ENCODE results near the gene VPS45.

The VPS45 gene

DNA sequence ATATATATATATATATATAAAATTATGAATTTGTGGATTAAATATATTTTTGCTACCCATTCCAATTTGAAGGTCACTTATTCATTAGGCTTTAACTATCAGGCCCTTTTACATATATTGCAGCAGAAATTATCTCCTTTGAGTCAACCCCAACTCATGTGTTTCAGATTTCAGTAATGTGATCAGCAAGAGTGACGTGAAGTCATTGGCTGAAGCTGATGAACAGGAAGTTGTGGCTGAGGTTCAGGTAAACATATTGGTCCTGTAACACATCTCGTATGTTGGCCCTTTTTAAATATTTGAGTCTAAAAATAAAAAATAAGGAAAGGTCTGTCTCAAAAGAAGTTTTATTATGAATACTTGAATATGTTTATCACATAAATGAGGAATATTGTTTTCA, 8.5 kb downstream of the VPS45 start:
- Histone ChIP-seq H3K27me3 (ENCODE audit: insufficient read depth, poor library complexity, severe bottlenecking) (no peaks in the 10 kb centered on the region), H3K4me3 (replicated peaks; ENCODE audit: insufficient read depth, low read length) (no peak overlapping the region), H3K27ac (replicated peaks) (no peak overlapping the region)
- DNase-seq (ENCODE audit: low read depth in 1 of 2, low spot score in 1 of 2): no peak
- TF ChIP-seq, protein P1, sequence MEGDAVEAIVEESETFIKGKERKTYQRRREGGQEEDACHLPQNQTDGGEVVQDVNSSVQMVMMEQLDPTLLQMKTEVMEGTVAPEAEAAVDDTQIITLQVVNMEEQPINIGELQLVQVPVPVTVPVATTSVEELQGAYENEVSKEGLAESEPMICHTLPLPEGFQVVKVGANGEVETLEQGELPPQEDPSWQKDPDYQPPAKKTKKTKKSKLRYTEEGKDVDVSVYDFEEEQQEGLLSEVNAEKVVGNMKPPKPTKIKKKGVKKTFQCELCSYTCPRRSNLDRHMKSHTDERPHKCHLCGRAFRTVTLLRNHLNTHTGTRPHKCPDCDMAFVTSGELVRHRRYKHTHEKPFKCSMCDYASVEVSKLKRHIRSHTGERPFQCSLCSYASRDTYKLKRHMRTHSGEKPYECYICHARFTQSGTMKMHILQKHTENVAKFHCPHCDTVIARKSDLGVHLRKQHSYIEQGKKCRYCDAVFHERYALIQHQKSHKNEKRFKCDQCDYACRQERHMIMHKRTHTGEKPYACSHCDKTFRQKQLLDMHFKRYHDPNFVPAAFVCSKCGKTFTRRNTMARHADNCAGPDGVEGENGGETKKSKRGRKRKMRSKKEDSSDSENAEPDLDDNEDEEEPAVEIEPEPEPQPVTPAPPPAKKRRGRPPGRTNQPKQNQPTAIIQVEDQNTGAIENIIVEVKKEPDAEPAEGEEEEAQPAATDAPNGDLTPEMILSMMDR (IDR thresholded peaks at IDR 0.05; ENCODE audit: insufficient read depth, low read length): no peak
- TF ChIP-seq SPI1 (IDR thresholded peaks at IDR 0.05; ENCODE audit: borderline replicate concordance, low read depth): no peak
- TF ChIP-seq, protein P2, sequence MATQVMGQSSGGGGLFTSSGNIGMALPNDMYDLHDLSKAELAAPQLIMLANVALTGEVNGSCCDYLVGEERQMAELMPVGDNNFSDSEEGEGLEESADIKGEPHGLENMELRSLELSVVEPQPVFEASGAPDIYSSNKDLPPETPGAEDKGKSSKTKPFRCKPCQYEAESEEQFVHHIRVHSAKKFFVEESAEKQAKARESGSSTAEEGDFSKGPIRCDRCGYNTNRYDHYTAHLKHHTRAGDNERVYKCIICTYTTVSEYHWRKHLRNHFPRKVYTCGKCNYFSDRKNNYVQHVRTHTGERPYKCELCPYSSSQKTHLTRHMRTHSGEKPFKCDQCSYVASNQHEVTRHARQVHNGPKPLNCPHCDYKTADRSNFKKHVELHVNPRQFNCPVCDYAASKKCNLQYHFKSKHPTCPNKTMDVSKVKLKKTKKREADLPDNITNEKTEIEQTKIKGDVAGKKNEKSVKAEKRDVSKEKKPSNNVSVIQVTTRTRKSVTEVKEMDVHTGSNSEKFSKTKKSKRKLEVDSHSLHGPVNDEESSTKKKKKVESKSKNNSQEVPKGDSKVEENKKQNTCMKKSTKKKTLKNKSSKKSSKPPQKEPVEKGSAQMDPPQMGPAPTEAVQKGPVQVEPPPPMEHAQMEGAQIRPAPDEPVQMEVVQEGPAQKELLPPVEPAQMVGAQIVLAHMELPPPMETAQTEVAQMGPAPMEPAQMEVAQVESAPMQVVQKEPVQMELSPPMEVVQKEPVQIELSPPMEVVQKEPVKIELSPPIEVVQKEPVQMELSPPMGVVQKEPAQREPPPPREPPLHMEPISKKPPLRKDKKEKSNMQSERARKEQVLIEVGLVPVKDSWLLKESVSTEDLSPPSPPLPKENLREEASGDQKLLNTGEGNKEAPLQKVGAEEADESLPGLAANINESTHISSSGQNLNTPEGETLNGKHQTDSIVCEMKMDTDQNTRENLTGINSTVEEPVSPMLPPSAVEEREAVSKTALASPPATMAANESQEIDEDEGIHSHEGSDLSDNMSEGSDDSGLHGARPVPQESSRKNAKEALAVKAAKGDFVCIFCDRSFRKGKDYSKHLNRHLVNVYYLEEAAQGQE (IDR thresholded peaks at IDR 0.05; ENCODE audit: insufficient replicate concordance, low read depth): no peak
- TF ChIP-seq POLR2AphosphoS5 (IDR thresholded peaks at IDR 0.05; ENCODE audit: low read depth): no peak
- no peak for TF ChIP-seq GABPA (IDR thresholded peaks at IDR 0.05; ENCODE audit: low read depth)

DNA sequence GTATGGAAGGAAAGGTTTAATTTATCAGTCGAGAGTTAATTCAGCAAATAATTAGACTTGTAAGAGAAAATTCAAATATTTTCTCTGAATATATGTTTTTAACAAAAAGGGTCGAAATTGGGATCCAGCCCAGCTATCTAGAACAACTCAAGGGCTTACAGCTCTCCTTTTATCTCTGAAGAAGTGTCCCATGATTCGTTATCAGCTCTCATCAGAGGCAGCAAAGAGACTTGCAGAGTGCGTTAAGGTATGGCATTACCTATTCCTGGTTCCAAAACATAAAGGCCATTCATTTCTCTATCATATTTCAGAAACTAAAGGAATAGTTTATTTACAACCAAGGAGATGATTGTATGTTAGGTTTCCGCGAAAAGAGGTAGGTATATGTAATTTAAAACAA, 9.4 kb downstream of the VPS45 start:
- TF ChIP-seq POLR2AphosphoS5 (IDR thresholded peaks at IDR 0.05; ENCODE audit: low read depth): no peak
- TF ChIP-seq, protein P1 (IDR thresholded peaks at IDR 0.05; ENCODE audit: insufficient read depth, low read length): no peak
- TF ChIP-seq, protein P2 (IDR thresholded peaks at IDR 0.05; ENCODE audit: insufficient replicate concordance, low read depth): no peak
- TF ChIP-seq GABPA (IDR thresholded peaks at IDR 0.05; ENCODE audit: low read depth): no peak
- no peak for DNase-seq (ENCODE audit: low read depth in 1 of 2, low spot score in 1 of 2)
- no peak overlapping the region for H3K27ac ChIP-seq (replicated peaks)
- no peak overlapping the region for H3K4me3 ChIP-seq (replicated peaks; ENCODE audit: insufficient read depth, low read length)
- H3K27me3 ChIP-seq (ENCODE audit: insufficient read depth, poor library complexity, severe bottlenecking): no peaks in the 10 kb centered on the region

DNA sequence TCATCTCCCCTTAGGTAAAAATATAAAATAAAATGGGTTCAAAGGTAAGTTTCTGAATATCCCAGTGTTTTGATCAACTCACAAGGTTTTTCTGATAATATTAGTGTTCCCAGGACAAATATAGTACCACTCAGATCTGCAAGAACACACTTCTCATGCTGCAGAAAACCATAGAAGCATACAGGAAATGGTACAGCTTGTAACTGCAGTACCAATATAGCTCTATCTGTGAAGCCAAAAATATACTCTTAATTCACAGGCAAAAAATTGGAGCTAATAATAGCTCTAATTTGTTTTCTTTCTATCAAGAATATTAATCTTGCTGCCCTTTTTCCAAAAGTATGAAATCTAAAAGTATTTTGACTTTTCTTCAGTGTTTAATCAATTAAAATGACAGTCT, 13.2 kb downstream of the VPS45 start:
- no peaks in the 10 kb centered on the region for H3K27me3 ChIP-seq (ENCODE audit: insufficient read depth, poor library complexity, severe bottlenecking)
- H3K4me3 ChIP-seq (replicated peaks; ENCODE audit: insufficient read depth, low read length): no peak overlapping the region
- H3K27ac ChIP-seq (replicated peaks): no peak overlapping the region
- TF ChIP-seq, protein P1 (IDR thresholded peaks at IDR 0.05; ENCODE audit: insufficient read depth, low read length): no peak
- TF ChIP-seq POLR2AphosphoS5 (IDR thresholded peaks at IDR 0.05; ENCODE audit: low read depth): no peak
- TF ChIP-seq SPI1 (IDR thresholded peaks at IDR 0.05; ENCODE audit: borderline replicate concordance, low read depth): no peak
- TF ChIP-seq GABPA (IDR thresholded peaks at IDR 0.05; ENCODE audit: low read depth): no peak
- TF ChIP-seq, protein P2 (IDR thresholded peaks at IDR 0.05; ENCODE audit: insufficient replicate concordance, low read depth): no peak
- DNase-seq (ENCODE audit: low read depth in 1 of 2, low spot score in 1 of 2): no peak
